IMR-90 (cell line): ENCODE data around the gene XPO4. TPM values are rescaled to one million over a fixed set of nuclear protein-coding genes. Genes with fewer than 3 reads are reported as not detected.

ENCODE experiments used
- CEBPB ChIP-seq: IDR thresholded peaks from 2 replicates; pipeline ENCODE4 v1.6.1; 2012; ENCODE audit warnings: low read depth, low read length, improper control_type of control experiment
- ELK1 ChIP-seq: fragments of 150-350 bp; IDR thresholded peaks from 2 replicates; pipeline ENCODE4 v1.6.1; 2016; ENCODE audit warnings: low read depth, mild to moderate bottlenecking, low read length, moderate library complexity, borderline replicate concordance
- FOS ChIP-seq: fragments of 150-350 bp; IDR thresholded peaks from 2 replicates; pipeline ENCODE4 v1.6.1; 2016; ENCODE audit warnings: low read depth, low read length
- polyA plus RNA-seq, 3 experiments: library from polyadenylated mRNA; depleted of rRNA; stranded (reverse); fragments of >200 nt; gene quantifications; 2 replicates each; pipeline ENCODE4 v1.2.3, GENCODE V29; 2012; ENCODE audit warnings: low replicate concordance in 1 of 3
- total RNA-seq: library from RNA; depleted of rRNA; stranded (reverse); fragments of >200 nt; gene quantifications from 2 replicates; pipeline ENCODE4 v1.2.3, GENCODE V29; 2012
- TF ChIP-seq, protein P1 (sequence below): fragments of 150-350 bp; IDR thresholded peaks from 2 replicates; pipeline ENCODE4 v1.6.1; 2017; ENCODE audit warnings: mild to moderate bottlenecking, antibody characterized with exemption, low read length, low read depth

Gene XPO4
- total and polyA plus RNA-seq, 2 of the 4 experiments (the other 2 are of a cell fraction) = 5.0 to 21.1 TPM

GRCh38 chr13:20826843-20827560 lies 75.5 kb downstream of the XPO4 start (continued):
- TF ChIP-seq ELK1 = no peak
- TF ChIP-seq CEBPB = no peak
- TF ChIP-seq, protein P1, sequence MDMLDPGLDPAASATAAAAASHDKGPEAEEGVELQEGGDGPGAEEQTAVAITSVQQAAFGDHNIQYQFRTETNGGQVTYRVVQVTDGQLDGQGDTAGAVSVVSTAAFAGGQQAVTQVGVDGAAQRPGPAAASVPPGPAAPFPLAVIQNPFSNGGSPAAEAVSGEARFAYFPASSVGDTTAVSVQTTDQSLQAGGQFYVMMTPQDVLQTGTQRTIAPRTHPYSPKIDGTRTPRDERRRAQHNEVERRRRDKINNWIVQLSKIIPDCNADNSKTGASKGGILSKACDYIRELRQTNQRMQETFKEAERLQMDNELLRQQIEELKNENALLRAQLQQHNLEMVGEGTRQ = no peak
- TF ChIP-seq FOS = no peak
